A549 (cell line): Measurements from ENCODE around the gene DDI1. TPM values are rescaled to one million over a fixed set of nuclear protein-coding genes. Genes with fewer than 3 reads are reported as not detected.

Experiments used
- ATAC-seq, 2 experiments: fragments of 200-7000 bp in 1 of 2; fragments of >200 bp in 1 of 2; cut with Nextera tagmentation in 1 of 2; cut with Tn5 transposase in 1 of 2; 3 replicates each; pipeline versions ENCODE4 v1.8.0 to v1.9.1; 2018 to 2020; ENCODE audit warnings: mild to moderate bottlenecking in 1 of 2, moderate library complexity in 1 of 2
- CTCF ChIA-PET: fragments of 300-600 bp; sonication (Branson Sonifier 250); formaldehyde crosslinking; extraction: SDS; loops from one replicate; lab custom pipeline; 2021; ENCODE audit warnings: antibody characterized with exemption, inconsistent platforms; lab: Yijun Ruan, JAX
- POLR2A ChIA-PET: fragments of 350-600 bp; formaldehyde crosslinking; extraction: SDS; loops from one replicate; lab custom pipeline; 2021; ENCODE audit warnings: antibody characterized with exemption, inconsistent platforms; lab: Yijun Ruan, JAX
- DNase-seq, 2 experiments: peaks; one replicate each; pipeline versions ENCODE4 v3.0.0 to v3.0.0-alpha.2; 2011 to 2016; ENCODE audit warnings: low read depth in 1 of 2, low spot score in 1 of 2
- FAIRE-seq: peaks from 2 replicates; lab custom pipeline; 2011; peaks lifted over from hg19 to GRCh38; lab: Jason Lieb, UNC
- H3K27ac ChIP-seq, 2 experiments: fragments of >200 bp; sonication (Bioruptor Twin); formaldehyde crosslinking; 3 replicates each; pipeline ENCODE4 v1.5.1; 2016 to 2017
- H3K4me1 ChIP-seq: fragments of >200 bp; sonication (Bioruptor Twin); formaldehyde crosslinking; 3 replicates; pipeline ENCODE4 v1.6.1; 2016
- H3K4me2 ChIP-seq: fragments of >200 bp; sonication (Bioruptor Twin); formaldehyde crosslinking; 3 replicates; pipeline ENCODE4 v1.6.1; 2016
- H3K4me3 ChIP-seq: fragments of >200 bp; sonication (Bioruptor Twin); formaldehyde crosslinking; 3 replicates; pipeline ENCODE4 v1.5.1; 2016
- H3K9me3 ChIP-seq: fragments of >200 bp; sonication (Bioruptor Twin); formaldehyde crosslinking; 3 replicates; pipeline ENCODE4 v1.6.1; 2016
- CEBPB ChIP-seq, 2 experiments: fragments of >200 bp in 1 of 2; sonication (Bioruptor Twin) in 1 of 2; formaldehyde crosslinking in 1 of 2; IDR thresholded peaks; 2 replicates each; pipeline ENCODE4 v1.6.1; 2012 to 2016
- E2F6 ChIP-seq: IDR thresholded peaks from 2 replicates; pipeline ENCODE4 v1.6.1; 2012; ENCODE audit warnings: low read depth, borderline replicate concordance
- EHF ChIP-seq: fragments of 250-450 bp; sonication (Bioruptor Pico); IDR thresholded peaks from 2 replicates; pipeline ENCODE4 v1.5.0; 2020; ENCODE audit warnings: mild to moderate bottlenecking
- EP300 ChIP-seq, 2 experiments: fragments of >200 bp; sonication (Bioruptor Twin); formaldehyde crosslinking; IDR thresholded peaks; 2 replicates in 1 of 2; 3 replicates in 1 of 2; pipeline ENCODE4 v1.6.1; 2016 to 2017
- FOSB ChIP-seq: fragments of 250-450 bp; sonication (Bioruptor Pico); IDR thresholded peaks from 2 replicates; pipeline ENCODE4 v1.5.0; 2020; ENCODE audit warnings: mild to moderate bottlenecking, moderate library complexity
- FOSL2 ChIP-seq, 2 experiments: fragments of 450-650 bp in 1 of 2; fragments of >200 bp in 1 of 2; sonication (Bioruptor Twin) in 1 of 2; formaldehyde crosslinking; IDR thresholded peaks; 2 replicates each; pipeline versions ENCODE4 v1.5.0 to v1.6.1; 2016 to 2020; ENCODE audit warnings: mild to moderate bottlenecking in 1 of 2, moderate library complexity in 1 of 2
- GATA3 ChIP-seq: IDR thresholded peaks from 2 replicates; pipeline ENCODE4 v1.6.1; 2012; ENCODE audit warnings: borderline replicate concordance
- HDAC2 ChIP-seq: fragments of 200-600 bp; sonication (generic); IDR thresholded peaks from 2 replicates; pipeline ENCODE4 v1.6.1; 2016
- HES2 ChIP-seq: fragments of >200 bp; sonication (Bioruptor Twin); formaldehyde crosslinking; IDR thresholded peaks from 2 replicates; pipeline ENCODE4 v1.6.1; 2016
- HMGXB4 ChIP-seq: fragments of 250-450 bp; sonication (Bioruptor Pico); IDR thresholded peaks from 2 replicates; pipeline ENCODE4 v1.5.0; 2021; ENCODE audit warnings: mild to moderate bottlenecking, moderate library complexity, borderline replicate concordance
- HOXB13 ChIP-seq: fragments of 250-450 bp; sonication (Bioruptor Pico); IDR thresholded peaks from 2 replicates; pipeline ENCODE4 v1.5.0; 2020; ENCODE audit warnings: low read depth, mild to moderate bottlenecking, moderate library complexity
- JUN ChIP-seq, 2 experiments: fragments of >200 bp; sonication (Bioruptor Twin); formaldehyde crosslinking; IDR thresholded peaks; 2 replicates in 1 of 2; 3 replicates in 1 of 2; pipeline ENCODE4 v1.6.1; 2016 to 2017
- JUNB ChIP-seq: fragments of >200 bp; sonication (Bioruptor Twin); formaldehyde crosslinking; IDR thresholded peaks from 2 replicates; pipeline ENCODE4 v1.6.1; 2016
- KDM5A ChIP-seq: fragments of 200-600 bp; sonication (generic); IDR thresholded peaks from 2 replicates; pipeline ENCODE4 v1.6.1; 2016; ENCODE audit warnings: antibody characterized with exemption, mild to moderate bottlenecking
- MAFK ChIP-seq: fragments of 450-650 bp; IDR thresholded peaks from 2 replicates; pipeline ENCODE4 v1.6.1; 2014; ENCODE audit not compliant: partially characterized antibody
- MAX ChIP-seq: IDR thresholded peaks from 2 replicates; pipeline ENCODE4 v1.6.1; 2012
- MAZ ChIP-seq: fragments of 150-350 bp; IDR thresholded peaks from 2 replicates; pipeline ENCODE4 v1.6.1; 2014; ENCODE audit warnings: antibody characterized with exemption, low read depth, low read length, borderline replicate concordance
- MYC ChIP-seq: IDR thresholded peaks from 2 replicates; pipeline ENCODE4 v1.6.1; 2012; ENCODE audit warnings: mild to moderate bottlenecking, inconsistent platforms, low read length, improper control_type of control experiment, borderline replicate concordance
- POLR2A ChIP-seq: IDR thresholded peaks from 2 replicates; pipeline ENCODE4 v1.6.1; 2012; ENCODE audit warnings: mild to moderate bottlenecking, low read length
- SMC3 ChIP-seq: fragments of >200 bp; sonication (Bioruptor Twin); formaldehyde crosslinking; IDR thresholded peaks from 3 replicates; pipeline ENCODE4 v1.6.1; 2018; ENCODE audit warnings: inconsistent platforms
- ZC3H11A ChIP-seq: fragments of 450-650 bp; IDR thresholded peaks from 2 replicates; pipeline ENCODE4 v1.6.1; 2014; ENCODE audit warnings: antibody characterized with exemption, mild to moderate bottlenecking
- WGBS: methylation state at CpG from one replicate; pipeline ENCODE4 v1.1.6; 2017; ENCODE audit errors: missing lambda C conversion rate; 5-methylcytosine and 5-hydroxymethylcytosine counted together
- polyA plus RNA-seq, 4 experiments: library from polyadenylated mRNA; depleted of rRNA in 3 of 4; stranded (reverse); fragments of >200 nt; fragmentation: RNase III in 1 of 4; extraction: RNeasy Plus Mini Kit Qiagen cat#74134 plus additional on column Dnase treatment in 1 of 4; gene quantifications; 2 replicates in 3 of 4; 3 replicates in 1 of 4; pipeline ENCODE4 v1.2.3, GENCODE V29; 2011 to 2017
- TF ChIP-seq, protein P1 (sequence below): IDR thresholded peaks from 2 replicates; pipeline ENCODE4 v1.6.1; 2012
- TF ChIP-seq, protein P2 (sequence below): fragments of 250-450 bp; sonication (Bioruptor Pico); IDR thresholded peaks from 2 replicates; pipeline ENCODE4 v1.5.0; 2020; ENCODE audit warnings: low read depth, mild to moderate bottlenecking, moderate library complexity
- TF ChIP-seq, protein P3 (sequence below): fragments of 200-600 bp; sonication (generic); IDR thresholded peaks from 2 replicates; pipeline ENCODE4 v1.6.1; 2016; ENCODE audit warnings: antibody characterized with exemption, mild to moderate bottlenecking, moderate library complexity

Gene DDI1
- polyA plus RNA-seq, 2 of the 4 experiments (the other 2 are of a cell fraction) = not detected

DNA sequence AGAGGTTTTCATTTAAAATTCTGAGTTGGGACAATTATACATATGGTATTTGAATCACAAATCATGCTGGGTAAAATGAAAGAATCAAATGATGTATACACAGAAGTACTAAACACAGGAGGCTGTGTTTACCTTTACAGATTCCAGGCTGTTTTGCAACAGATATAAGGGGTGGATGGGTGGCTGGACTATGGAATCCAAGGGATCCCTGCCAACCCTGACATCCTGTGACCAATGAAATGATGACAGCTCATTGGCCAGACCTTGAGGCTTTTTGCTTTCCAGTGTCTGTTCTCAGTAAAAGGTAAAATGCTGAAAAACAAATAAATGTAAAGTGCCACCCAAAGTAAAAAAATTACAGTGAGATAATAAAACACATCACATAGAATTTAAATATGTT lies 3.3 kb upstream of the DDI1 start:
- TF ChIP-seq KDM5A (no peak), GATA3 (peak; percentile 53; the same call in 1 of the 2 replicates), EP300 (IDR thresholded peaks at IDR 0.05) (peak in 1 of 2 experiments; percentile 48; a peak in 1 of 5 replicates), MAX (0 out of 2 replicates have a peak, but pooled peaks have one; percentile 37), JUNB (peak; percentile 29; the same call in 1 of the 2 replicates), HES2 (peak; percentile 37; the same call in 1 of the 2 replicates), JUN (IDR thresholded peaks at IDR 0.05) (peak in 1 of 2 experiments; percentile 39; a peak in 1 of 5 replicates), SMC3 (0 out of 3 replicates have a peak, but pooled peaks have one; percentile 15), CEBPB (IDR thresholded peaks at IDR 0.05) (peak; percentile 89 to 97)
- TF ChIP-seq, protein P1, sequence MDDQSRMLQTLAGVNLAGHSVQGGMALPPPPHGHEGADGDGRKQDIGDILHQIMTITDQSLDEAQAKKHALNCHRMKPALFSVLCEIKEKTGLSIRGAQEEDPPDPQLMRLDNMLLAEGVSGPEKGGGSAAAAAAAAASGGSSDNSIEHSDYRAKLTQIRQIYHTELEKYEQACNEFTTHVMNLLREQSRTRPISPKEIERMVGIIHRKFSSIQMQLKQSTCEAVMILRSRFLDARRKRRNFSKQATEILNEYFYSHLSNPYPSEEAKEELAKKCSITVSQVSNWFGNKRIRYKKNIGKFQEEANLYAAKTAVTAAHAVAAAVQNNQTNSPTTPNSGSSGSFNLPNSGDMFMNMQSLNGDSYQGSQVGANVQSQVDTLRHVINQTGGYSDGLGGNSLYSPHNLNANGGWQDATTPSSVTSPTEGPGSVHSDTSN = no peak
- TF ChIP-seq, protein P2, sequence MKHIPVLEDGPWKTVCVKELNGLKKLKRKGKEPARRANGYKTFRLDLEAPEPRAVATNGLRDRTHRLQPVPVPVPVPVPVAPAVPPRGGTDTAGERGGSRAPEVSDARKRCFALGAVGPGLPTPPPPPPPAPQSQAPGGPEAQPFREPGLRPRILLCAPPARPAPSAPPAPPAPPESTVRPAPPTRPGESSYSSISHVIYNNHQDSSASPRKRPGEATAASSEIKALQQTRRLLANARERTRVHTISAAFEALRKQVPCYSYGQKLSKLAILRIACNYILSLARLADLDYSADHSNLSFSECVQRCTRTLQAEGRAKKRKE = no peak
- ATAC-seq (peak; percentile 95 to 98), FAIRE-seq (peak; percentile 73), DNase-seq (peak; percentile 54 to 84)
- Histone ChIP-seq H3K27ac (peak overlapping the region; percentile 26 to 66; a peak in 4 of 6 replicates), H3K4me3 (no peak overlapping the region), H3K4me2 (peak overlapping the region; percentile 57), H3K9me3 (peaks cover 4% of the 10 kb centered on the region; the same call in 2 of the 3 replicates), H3K4me1 (peaks cover 26% of the 10 kb centered on the region)
- POLR2A ChIA-PET = no interaction called here
- CTCF ChIA-PET = interaction anchor here (0.6 kb wide), 1 partner anchor 721 kb away, joined by 3 read pairs; no protein-coding TSS in a partner anchor

- TF ChIP-seq JUN (IDR thresholded peaks at IDR 0.05) = no peak
- TF ChIP-seq HOXB13 (CRISPR knock-in tag) = no peak
- TF ChIP-seq HDAC2 = no peak
- no peak for TF ChIP-seq ZC3H11A
- TF ChIP-seq MAFK = no peak
- no peak for TF ChIP-seq POLR2A
- no peak for TF ChIP-seq HMGXB4 (CRISPR knock-in tag)
- TF ChIP-seq, protein P3, sequence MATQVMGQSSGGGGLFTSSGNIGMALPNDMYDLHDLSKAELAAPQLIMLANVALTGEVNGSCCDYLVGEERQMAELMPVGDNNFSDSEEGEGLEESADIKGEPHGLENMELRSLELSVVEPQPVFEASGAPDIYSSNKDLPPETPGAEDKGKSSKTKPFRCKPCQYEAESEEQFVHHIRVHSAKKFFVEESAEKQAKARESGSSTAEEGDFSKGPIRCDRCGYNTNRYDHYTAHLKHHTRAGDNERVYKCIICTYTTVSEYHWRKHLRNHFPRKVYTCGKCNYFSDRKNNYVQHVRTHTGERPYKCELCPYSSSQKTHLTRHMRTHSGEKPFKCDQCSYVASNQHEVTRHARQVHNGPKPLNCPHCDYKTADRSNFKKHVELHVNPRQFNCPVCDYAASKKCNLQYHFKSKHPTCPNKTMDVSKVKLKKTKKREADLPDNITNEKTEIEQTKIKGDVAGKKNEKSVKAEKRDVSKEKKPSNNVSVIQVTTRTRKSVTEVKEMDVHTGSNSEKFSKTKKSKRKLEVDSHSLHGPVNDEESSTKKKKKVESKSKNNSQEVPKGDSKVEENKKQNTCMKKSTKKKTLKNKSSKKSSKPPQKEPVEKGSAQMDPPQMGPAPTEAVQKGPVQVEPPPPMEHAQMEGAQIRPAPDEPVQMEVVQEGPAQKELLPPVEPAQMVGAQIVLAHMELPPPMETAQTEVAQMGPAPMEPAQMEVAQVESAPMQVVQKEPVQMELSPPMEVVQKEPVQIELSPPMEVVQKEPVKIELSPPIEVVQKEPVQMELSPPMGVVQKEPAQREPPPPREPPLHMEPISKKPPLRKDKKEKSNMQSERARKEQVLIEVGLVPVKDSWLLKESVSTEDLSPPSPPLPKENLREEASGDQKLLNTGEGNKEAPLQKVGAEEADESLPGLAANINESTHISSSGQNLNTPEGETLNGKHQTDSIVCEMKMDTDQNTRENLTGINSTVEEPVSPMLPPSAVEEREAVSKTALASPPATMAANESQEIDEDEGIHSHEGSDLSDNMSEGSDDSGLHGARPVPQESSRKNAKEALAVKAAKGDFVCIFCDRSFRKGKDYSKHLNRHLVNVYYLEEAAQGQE = no peak
- TF ChIP-seq E2F6 = no peak
- TF ChIP-seq EHF = no peak
- no peak for TF ChIP-seq FOSL2 (IDR thresholded peaks at IDR 0.05)
- no peak for TF ChIP-seq FOSL2 (CRISPR knock-in tag; IDR thresholded peaks at IDR 0.05)
- TF ChIP-seq, protein P2 = no peak
- TF ChIP-seq, protein P1 = no peak
- TF ChIP-seq MAZ = no peak
- no peak for TF ChIP-seq FOSB (CRISPR knock-in tag)
- TF ChIP-seq MAX = no peak
- TF ChIP-seq MYC = no peak
- TF ChIP-seq, all 56 proteins: peak for 0
- Histone ChIP-seq H3K9me3 (peaks cover 4% of the 10 kb centered on the region; the same call in 2 of the 3 replicates), H3K4me2 (peak overlapping the region; percentile 57), H3K27ac (peak overlapping the region; percentile 66 to 75), H3K4me3 (no peak overlapping the region), H3K4me1 (peaks cover 24% of the 10 kb centered on the region)
- ChIA-PET POLR2A (no interaction called here), CTCF (interaction anchor here (0.6 kb wide), 1 partner anchor 721 kb away, joined by 3 read pairs; no protein-coding TSS in a partner anchor)
- DNase-seq (no peak), ATAC-seq (no peak), FAIRE-seq (no peak)
- WGBS = 50% methylated on average over 1 of the region's 1 CpG
These were observed 2.9 kb upstream of the DDI1 start for GRCh38 chr11:104033561-104033960.
